HEK293 (cell line): ENCODE measurements around the gene CPAMD8.

Source experiments
- CTCF ChIA-PET: fragments of 350-600 bp; formaldehyde crosslinking; extraction: SDS; loops from one replicate; lab custom pipeline; 2021; ENCODE audit warnings: antibody characterized with exemption; lab: Yijun Ruan, JAX
- POLR2A ChIA-PET: fragments of 300-600 bp; formaldehyde crosslinking; extraction: SDS; loops from one replicate; lab custom pipeline; 2020; ENCODE audit warnings: antibody characterized with exemption, inconsistent platforms; lab: Yijun Ruan, JAX
- H3K27ac ChIP-seq: fragments of 200-500 bp; sonication (Bioruptor generic); 2 replicates; pipeline ENCODE4 v1.5.1; 2014; ENCODE audit warnings: low read depth, low read length, control low read depth, inconsistent platforms; ENCODE audit errors: extremely low read depth
- H3K36me3 ChIP-seq, 2 experiments: fragments of 200-500 bp in 1 of 2; sonication (Bioruptor generic) in 1 of 2; 1 replicate in 1 of 2; 2 replicates in 1 of 2; pipeline ENCODE4 v1.5.1; 2014 to 2017; ENCODE audit warnings: inconsistent platforms in 2 of 2, low read length in 2 of 2; ENCODE audit not compliant: control insufficient read depth in 2 of 2, insufficient read depth in 1 of 2
- H3K4me1 ChIP-seq: fragments of 200-500 bp; sonication (Bioruptor generic); 2 replicates; pipeline ENCODE4 v1.5.1; 2014; ENCODE audit warnings: mild to moderate bottlenecking, low read length, inconsistent platforms; ENCODE audit not compliant: control insufficient read depth, insufficient read depth
- H3K4me3 ChIP-seq: 2 replicates; pipeline ENCODE4 v1.5.1; 2011; ENCODE audit warnings: low read depth, mild to moderate bottlenecking, control low read depth, low read length, moderate library complexity
- H3K9me3 ChIP-seq: fragments of 200-500 bp; sonication (Bioruptor generic); 2 replicates; pipeline ENCODE4 v1.5.1; 2014; ENCODE audit warnings: low read depth, low read length, inconsistent platforms; ENCODE audit not compliant: control insufficient read depth, insufficient read depth
- GFI1B ChIP-seq: fragments of 450-650 bp; formaldehyde crosslinking; IDR thresholded peaks from 2 replicates; pipeline ENCODE4 v1.5.1; 2016; ENCODE audit warnings: missing biosample characterization, missing genetic modification characterization
- GLIS1 ChIP-seq: fragments of 450-650 bp; formaldehyde crosslinking; IDR thresholded peaks from 2 replicates; pipeline ENCODE4 v1.5.1; 2016; ENCODE audit warnings: missing biosample characterization, missing genetic modification characterization
- KLF7 ChIP-seq: fragments of 450-650 bp; formaldehyde crosslinking; IDR thresholded peaks from 2 replicates; pipeline ENCODE4 v1.5.1; 2016; ENCODE audit warnings: missing biosample characterization, missing genetic modification characterization, borderline replicate concordance
- KLF8 ChIP-seq: fragments of 450-650 bp; formaldehyde crosslinking; IDR thresholded peaks from 2 replicates; pipeline ENCODE4 v1.5.1; 2016; ENCODE audit warnings: missing biosample characterization, missing genetic modification characterization
- PRDM10 ChIP-seq: fragments of 450-650 bp; formaldehyde crosslinking; IDR thresholded peaks from 2 replicates; pipeline ENCODE4 v1.5.1; 2016; ENCODE audit warnings: missing biosample characterization, missing genetic modification characterization
- TCF7L2 ChIP-seq: IDR thresholded peaks from 2 replicates; pipeline ENCODE4 v1.6.1; 2011; ENCODE audit warnings: low read depth, mild to moderate bottlenecking, inconsistent platforms, low read length, moderate library complexity, borderline replicate concordance
- ZBTB21 ChIP-seq: fragments of 450-650 bp; formaldehyde crosslinking; IDR thresholded peaks from 2 replicates; pipeline ENCODE4 v1.5.1; 2017; ENCODE audit warnings: missing biosample characterization, missing genetic modification characterization
- ZBTB48 ChIP-seq: fragments of 450-650 bp; formaldehyde crosslinking; IDR thresholded peaks from 2 replicates; pipeline ENCODE4 v1.5.1; 2016; ENCODE audit warnings: missing biosample characterization, missing genetic modification characterization
- ZIC2 ChIP-seq: fragments of 450-650 bp; formaldehyde crosslinking; IDR thresholded peaks from 2 replicates; pipeline ENCODE4 v1.5.1; 2016; ENCODE audit warnings: missing biosample characterization, missing genetic modification characterization
- ZNF155 ChIP-seq: fragments of 450-650 bp; formaldehyde crosslinking; IDR thresholded peaks from 2 replicates; pipeline ENCODE4 v1.5.1; 2016; ENCODE audit warnings: missing biosample characterization, missing genetic modification characterization
- ZNF350 ChIP-seq: fragments of 450-650 bp; formaldehyde crosslinking; IDR thresholded peaks from 2 replicates; pipeline ENCODE4 v1.5.0; 2017; ENCODE audit warnings: missing biosample characterization, mild to moderate bottlenecking, missing genetic modification characterization
- ZNF391 ChIP-seq: fragments of 450-650 bp; formaldehyde crosslinking; IDR thresholded peaks from 2 replicates; pipeline ENCODE4 v1.5.1; 2016; ENCODE audit warnings: low read depth, missing biosample characterization, missing genetic modification characterization, borderline replicate concordance
- ZNF518A ChIP-seq: fragments of 450-650 bp; formaldehyde crosslinking; conservative IDR thresholded peaks from 2 replicates; pipeline ENCODE4 v1.5.1; 2016; ENCODE audit warnings: low read depth, missing biosample characterization, missing genetic modification characterization
- ZNF596 ChIP-seq: fragments of 450-650 bp; IDR thresholded peaks from 2 replicates; pipeline ENCODE4 v1.5.0; 2018; ENCODE audit warnings: missing biosample characterization, mild to moderate bottlenecking, missing genetic modification characterization, moderate library complexity
- ZNF629 ChIP-seq: fragments of 450-650 bp; formaldehyde crosslinking; IDR thresholded peaks from 2 replicates; pipeline ENCODE4 v1.5.1; 2017; ENCODE audit warnings: missing biosample characterization, missing genetic modification characterization
- ZNF830 ChIP-seq: fragments of 450-650 bp; IDR thresholded peaks from 2 replicates; pipeline ENCODE4 v1.5.0; 2018; ENCODE audit warnings: missing biosample characterization, missing genetic modification characterization, low read depth, mild to moderate bottlenecking, moderate library complexity
- ZSCAN16 ChIP-seq: fragments of 450-650 bp; formaldehyde crosslinking; IDR thresholded peaks from 2 replicates; pipeline ENCODE4 v1.5.1; 2016; ENCODE audit warnings: missing biosample characterization, missing genetic modification characterization
- TF ChIP-seq, protein P1 (sequence below): fragments of 450-650 bp; formaldehyde crosslinking; IDR thresholded peaks from 2 replicates; pipeline ENCODE4 v1.5.1; 2016; ENCODE audit warnings: missing biosample characterization, missing genetic modification characterization
- TF ChIP-seq, protein P2 (sequence below): fragments of 450-650 bp; formaldehyde crosslinking; conservative IDR thresholded peaks from 2 replicates; pipeline ENCODE4 v1.5.1; 2016; ENCODE audit warnings: low read depth, missing biosample characterization, missing genetic modification characterization

CPAMD8 gene

GRCh38 chr19:16920816-16921529, 105.6 kb downstream of the CPAMD8 start:
- no peak for TF ChIP-seq GFI1B (tag by site-specific recombination)
- no peak for TF ChIP-seq ZSCAN16
- peak; percentile 87 for TF ChIP-seq ZNF629 (tag by site-specific recombination)
- peak; percentile 63 for TF ChIP-seq PRDM10 (tag by site-specific recombination)
- 0 out of 2 replicates have a peak, but pooled peaks have one; percentile 29 for TF ChIP-seq ZIC2
- TF ChIP-seq, protein P1, sequence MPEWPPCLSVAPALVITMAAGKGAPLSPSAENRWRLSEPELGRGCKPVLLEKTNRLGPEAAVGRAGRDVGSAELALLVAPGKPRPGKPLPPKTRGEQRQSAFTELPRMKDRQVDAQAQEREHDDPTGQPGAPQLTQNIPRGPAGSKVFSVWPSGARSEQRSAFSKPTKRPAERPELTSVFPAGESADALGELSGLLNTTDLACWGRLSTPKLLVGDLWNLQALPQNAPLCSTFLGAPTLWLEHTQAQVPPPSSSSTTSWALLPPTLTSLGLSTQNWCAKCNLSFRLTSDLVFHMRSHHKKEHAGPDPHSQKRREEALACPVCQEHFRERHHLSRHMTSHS (tag by site-specific recombination), result no peak
- TF ChIP-seq GLIS1 (tag by site-specific recombination), result peak; percentile 77
- no peak for TF ChIP-seq ZNF155 (tag by site-specific recombination)
- TF ChIP-seq ZNF830 (tag by site-specific recombination), result no peak
- peak; percentile 80 for TF ChIP-seq ZBTB21 (tag by site-specific recombination)
- TF ChIP-seq ZNF391 (tag by site-specific recombination), result no peak
- CTCF ChIA-PET, result interaction anchor here (0.6 to 0.7 kb wide), 2 partner anchors 26 to 533 kb away, joined by 3 to 6 read pairs; no protein-coding TSS in a partner anchor
- Histone ChIP-seq H3K4me1 (no peaks in the 10 kb centered on the region), H3K27ac (no peak overlapping the region), H3K36me3 (no peaks in the 10 kb centered on the region), H3K9me3 (no peaks in the 10 kb centered on the region), H3K4me3 (no peak overlapping the region)
- POLR2A ChIA-PET, result interaction anchor here (1.0 kb wide), 1 partner anchor 15 kb away, joined by 8 read pairs; no protein-coding TSS in a partner anchor

DNA sequence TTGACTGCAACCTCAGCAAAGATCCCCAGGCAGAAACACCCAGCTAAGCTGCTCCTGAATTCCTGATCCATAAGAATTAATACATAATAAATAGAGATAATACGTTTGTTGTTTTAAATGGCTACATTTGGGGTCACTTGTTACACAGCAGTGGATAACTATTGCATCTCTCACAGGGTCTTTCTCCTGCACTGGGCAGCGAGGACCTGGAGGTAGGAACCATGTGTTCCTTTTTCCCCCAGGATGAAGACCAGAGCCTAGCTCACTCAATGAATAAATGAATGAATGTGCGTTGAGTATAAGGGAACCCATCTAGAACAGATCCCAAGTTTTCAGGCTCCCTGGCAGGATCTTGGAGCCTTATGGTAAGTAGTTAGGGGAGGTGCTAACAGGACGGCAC, 107.1 kb downstream of the CPAMD8 start:
- H3K27ac ChIP-seq, result no peak overlapping the region
- H3K4me3 ChIP-seq, result no peak overlapping the region
- no peaks in the 10 kb centered on the region for H3K36me3 ChIP-seq
- CTCF ChIA-PET, result no interaction called here
- H3K9me3 ChIP-seq, result no peaks in the 10 kb centered on the region
- POLR2A ChIA-PET, result no interaction called here
- no peaks in the 10 kb centered on the region for H3K4me1 ChIP-seq
- TF ChIP-seq ZSCAN16 (no peak), TCF7L2 (no peak), GFI1B (tag by site-specific recombination) (no peak), ZNF596 (tag by site-specific recombination) (no peak), ZNF518A (tag by site-specific recombination) (no peak), KLF8 (tag by site-specific recombination) (no peak), KLF7 (tag by site-specific recombination) (no peak), ZBTB48 (tag by site-specific recombination) (no peak), ZNF350 (tag by site-specific recombination) (no peak)
- TF ChIP-seq, protein P2, sequence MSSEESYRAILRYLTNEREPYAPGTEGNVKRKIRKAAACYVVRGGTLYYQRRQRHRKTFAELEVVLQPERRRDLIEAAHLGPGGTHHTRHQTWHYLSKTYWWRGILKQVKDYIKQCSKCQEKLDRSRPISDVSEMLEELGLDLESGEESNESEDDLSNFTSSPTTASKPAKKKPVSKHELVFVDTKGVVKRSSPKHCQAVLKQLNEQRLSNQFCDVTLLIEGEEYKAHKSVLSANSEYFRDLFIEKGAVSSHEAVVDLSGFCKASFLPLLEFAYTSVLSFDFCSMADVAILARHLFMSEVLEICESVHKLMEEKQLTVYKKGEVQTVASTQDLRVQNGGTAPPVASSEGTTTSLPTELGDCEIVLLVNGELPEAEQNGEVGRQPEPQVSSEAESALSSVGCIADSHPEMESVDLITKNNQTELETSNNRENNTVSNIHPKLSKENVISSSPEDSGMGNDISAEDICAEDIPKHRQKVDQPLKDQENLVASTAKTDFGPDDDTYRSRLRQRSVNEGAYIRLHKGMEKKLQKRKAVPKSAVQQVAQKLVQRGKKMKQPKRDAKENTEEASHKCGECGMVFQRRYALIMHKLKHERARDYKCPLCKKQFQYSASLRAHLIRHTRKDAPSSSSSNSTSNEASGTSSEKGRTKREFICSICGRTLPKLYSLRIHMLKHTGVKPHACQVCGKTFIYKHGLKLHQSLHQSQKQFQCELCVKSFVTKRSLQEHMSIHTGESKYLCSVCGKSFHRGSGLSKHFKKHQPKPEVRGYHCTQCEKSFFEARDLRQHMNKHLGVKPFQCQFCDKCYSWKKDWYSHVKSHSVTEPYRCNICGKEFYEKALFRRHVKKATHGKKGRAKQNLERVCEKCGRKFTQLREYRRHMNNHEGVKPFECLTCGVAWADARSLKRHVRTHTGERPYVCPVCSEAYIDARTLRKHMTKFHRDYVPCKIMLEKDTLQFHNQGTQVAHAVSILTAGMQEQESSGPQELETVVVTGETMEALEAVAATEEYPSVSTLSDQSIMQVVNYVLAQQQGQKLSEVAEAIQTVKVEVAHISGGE (tag by site-specific recombination), result no peak
